ENCODE measurements around the gene ARMCX1.

- TF ChIP-seq CTCF (conservative IDR thresholded peaks at IDR 0.05; ENCODE audit: low read depth in 2 of 2) = no peak
- TF ChIP-seq EZH2phosphoT487 (IDR thresholded peaks at IDR 0.05; ENCODE audit: unreplicated experiment) = no peak
- TF ChIP-seq POLR2AphosphoS5 (IDR thresholded peaks at IDR 0.05; ENCODE audit: low read depth) = no peak
- no peak for TF ChIP-seq EZH2 (IDR thresholded peaks at IDR 0.05; ENCODE audit: low read depth, unreplicated experiment)
- TF ChIP-seq CREB1 (CRISPR knock-in tag; IDR thresholded peaks at IDR 0.05; ENCODE audit: low read depth) = no peak
- no peak for TF ChIP-seq JUNB (IDR thresholded peaks at IDR 0.05; ENCODE audit: unreplicated experiment)
- TF ChIP-seq REST (IDR thresholded peaks at IDR 0.05; ENCODE audit: unreplicated experiment) = no peak
- TF ChIP-seq ZNF331 (CRISPR knock-in tag; IDR thresholded peaks at IDR 0.05; ENCODE audit: low read depth) = no peak
- no peak for TF ChIP-seq NANOG (IDR thresholded peaks at IDR 0.05; ENCODE audit: borderline replicate concordance)
- TF ChIP-seq ETS1 (IDR thresholded peaks at IDR 0.05) = no peak
- no peak for TF ChIP-seq ZNF114 (CRISPR knock-in tag; IDR thresholded peaks at IDR 0.05)
- no peak for TF ChIP-seq STAT1 (IDR thresholded peaks at IDR 0.05; ENCODE audit: unreplicated experiment)
- no peak for TF ChIP-seq ZNF462 (CRISPR knock-in tag; IDR thresholded peaks at IDR 0.05)
These were observed 2.4 kb downstream of the ARMCX1 start for GRCh38 chrX:101552714-101553113.

All from GM23338 (cell line).